VCaP (cell line): ENCODE results near the gene BICD2.

Experiments
- H3K27ac ChIP-seq: fragments of 450-650 bp; 2 replicates; pipeline ENCODE4 v1.5.1; 2017
- TF ChIP-seq, protein P1 (sequence below): fragments of 450-650 bp; conservative IDR thresholded peaks from 2 replicates; pipeline ENCODE4 v1.5.1; 2017; ENCODE audit warnings: mild to moderate bottlenecking, moderate library complexity

BICD2 gene

DNA sequence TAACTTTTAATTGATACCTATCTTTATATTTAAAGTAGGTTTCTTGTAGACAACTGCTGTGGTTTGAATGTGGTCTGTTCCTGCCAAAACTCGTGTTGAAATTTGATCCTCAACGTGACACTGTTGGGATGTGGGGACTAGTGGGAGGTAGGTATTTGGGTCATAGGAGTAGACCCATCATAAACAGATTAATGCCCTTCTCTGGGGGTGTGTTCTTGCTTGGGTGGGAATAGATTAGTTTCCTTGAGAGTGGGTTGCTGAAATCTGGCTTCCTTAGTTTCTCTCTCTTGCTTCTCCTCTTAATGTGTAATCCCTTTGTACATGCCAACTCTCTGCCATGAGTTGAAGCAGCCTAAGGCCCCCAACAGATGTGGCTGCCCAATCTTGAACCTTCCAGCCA is 60.1 kb downstream of the BICD2 start:
- TF ChIP-seq, protein P1, sequence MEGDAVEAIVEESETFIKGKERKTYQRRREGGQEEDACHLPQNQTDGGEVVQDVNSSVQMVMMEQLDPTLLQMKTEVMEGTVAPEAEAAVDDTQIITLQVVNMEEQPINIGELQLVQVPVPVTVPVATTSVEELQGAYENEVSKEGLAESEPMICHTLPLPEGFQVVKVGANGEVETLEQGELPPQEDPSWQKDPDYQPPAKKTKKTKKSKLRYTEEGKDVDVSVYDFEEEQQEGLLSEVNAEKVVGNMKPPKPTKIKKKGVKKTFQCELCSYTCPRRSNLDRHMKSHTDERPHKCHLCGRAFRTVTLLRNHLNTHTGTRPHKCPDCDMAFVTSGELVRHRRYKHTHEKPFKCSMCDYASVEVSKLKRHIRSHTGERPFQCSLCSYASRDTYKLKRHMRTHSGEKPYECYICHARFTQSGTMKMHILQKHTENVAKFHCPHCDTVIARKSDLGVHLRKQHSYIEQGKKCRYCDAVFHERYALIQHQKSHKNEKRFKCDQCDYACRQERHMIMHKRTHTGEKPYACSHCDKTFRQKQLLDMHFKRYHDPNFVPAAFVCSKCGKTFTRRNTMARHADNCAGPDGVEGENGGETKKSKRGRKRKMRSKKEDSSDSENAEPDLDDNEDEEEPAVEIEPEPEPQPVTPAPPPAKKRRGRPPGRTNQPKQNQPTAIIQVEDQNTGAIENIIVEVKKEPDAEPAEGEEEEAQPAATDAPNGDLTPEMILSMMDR: no peak
- no peak overlapping the region for H3K27ac ChIP-seq

DNA sequence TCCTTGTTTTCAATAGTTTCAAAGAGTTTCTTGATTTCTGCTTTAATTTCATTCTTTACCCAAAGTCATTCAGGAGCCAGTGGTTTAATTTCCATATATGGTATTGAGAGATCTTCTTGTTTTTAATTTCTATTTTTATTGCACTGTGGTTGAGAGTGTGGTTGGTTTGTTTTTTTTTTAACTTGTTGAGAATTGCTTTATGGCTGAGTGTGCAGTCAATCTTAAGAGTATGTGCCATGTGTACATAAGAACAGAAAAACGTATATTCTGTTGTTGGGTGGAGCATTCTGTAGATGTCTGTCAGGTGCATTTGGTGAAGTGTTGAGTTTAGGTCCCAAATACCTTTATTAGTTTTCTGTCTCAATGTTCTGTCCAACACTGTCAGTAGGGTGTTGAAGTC is 68.0 kb downstream of the BICD2 start:
- H3K27ac ChIP-seq: no peak overlapping the region
- TF ChIP-seq, protein P1: no peak

DNA sequence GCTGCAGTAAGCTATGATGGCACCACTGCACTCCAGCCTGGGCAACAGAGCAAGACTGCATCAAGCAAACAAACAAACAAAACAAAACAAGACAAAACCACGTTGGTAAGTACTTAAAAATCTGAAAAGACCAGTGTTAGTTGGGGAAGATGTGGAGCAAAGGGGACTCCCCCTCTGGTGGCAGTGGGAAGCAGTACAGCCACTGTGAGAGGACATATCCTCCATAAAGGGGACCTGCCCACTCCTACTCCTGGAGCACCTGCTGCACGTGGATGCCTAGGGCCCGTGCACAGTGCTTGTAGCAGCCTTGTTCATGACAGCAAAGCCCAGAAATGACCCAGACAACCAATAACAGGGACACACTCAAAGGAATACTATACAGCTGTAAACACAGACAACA is 77.7 kb downstream of the BICD2 start:
- TF ChIP-seq, protein P1: no peak; the same call in 1 of the 2 replicates
- H3K27ac ChIP-seq: no peak overlapping the region

DNA sequence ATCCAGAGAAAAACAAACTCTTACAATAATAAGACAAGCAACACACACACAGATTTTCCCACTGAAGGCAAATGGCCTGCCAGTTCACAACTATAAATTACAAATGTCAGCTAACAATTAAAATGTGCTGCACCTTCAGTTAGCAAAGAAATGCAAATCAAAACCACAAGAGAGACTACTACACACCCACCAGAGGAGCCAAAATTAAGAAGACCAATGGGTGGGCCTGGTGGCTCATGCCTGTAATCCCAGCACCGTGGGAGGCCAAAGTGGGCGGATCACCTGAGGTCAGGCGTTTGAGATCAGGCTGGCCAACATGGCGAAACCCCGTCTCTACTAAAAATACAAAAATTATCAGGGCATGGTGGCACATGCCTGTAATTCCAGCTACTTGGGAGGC is 79.6 kb downstream of the BICD2 start:
- TF ChIP-seq, protein P1: no peak

DNA sequence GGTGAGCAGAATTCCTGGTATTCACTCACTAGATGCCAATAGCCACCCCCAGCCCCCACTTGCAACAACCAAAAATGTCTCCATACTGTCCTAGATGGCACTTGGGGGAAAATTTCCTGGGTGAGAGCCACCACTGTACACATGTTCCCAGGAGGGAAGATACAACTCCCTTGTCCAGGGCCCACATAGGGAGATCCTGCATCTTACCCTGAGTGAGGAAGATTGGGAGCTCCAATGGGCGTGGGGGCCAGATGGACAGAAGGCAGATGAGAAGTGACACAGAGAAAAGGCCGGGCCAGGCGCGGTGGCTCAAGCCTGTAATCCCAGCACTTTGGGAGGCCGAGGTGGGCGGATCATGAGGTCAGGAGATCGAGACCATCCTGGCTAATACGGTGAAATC is 82.4 kb downstream of the BICD2 start:
- TF ChIP-seq, protein P1: no peak
- H3K27ac ChIP-seq: no peak overlapping the region

More for the DNA sequence above, 79.6 kb downstream of the BICD2 start:
- H3K27ac ChIP-seq: no peak overlapping the region

DNA sequence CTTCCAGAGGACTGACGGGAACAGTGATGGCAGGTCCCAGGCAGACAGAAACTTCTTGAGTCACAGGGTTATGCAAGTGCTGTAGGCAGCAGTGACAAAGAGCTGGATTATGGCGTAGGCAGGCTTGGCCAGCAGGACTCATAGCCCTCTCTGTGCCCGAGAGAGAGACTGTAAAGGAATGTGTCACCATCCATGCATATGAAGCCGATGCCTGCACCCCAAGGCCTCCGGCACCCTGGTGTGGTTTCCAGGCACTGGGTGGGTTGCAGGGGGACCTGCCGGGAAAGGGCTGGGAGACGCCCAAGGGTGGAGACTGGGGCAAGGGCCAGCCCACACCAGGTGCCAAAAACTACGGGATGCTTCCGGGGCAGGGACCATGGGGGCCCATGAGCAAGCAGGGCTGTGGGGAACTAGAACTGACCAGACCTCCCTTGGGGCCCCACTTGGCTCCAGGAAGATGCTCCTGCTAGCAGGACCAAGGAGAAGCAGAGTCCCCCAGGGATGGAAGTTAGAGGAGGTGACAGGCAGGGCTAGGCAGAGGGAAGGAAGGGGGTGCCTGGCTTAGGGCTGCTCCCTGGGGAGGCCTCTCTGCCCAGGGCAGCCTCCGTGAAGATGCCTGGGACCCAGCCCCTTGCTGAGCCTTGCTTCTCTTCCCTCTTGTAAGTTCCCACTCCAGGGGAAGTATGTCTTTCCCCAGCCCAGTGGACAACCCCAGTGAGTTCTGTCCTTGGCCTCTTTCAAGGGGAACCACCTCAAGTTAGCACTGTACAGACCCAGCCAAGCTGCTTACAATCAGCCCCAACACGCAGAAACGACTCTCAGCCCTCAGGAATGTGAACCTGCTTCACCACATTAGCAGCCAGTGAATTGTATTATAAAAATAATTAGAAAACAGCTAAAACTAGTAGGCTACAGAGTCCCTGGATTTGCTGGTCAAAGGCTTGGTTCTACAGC is 84.2 kb downstream of the BICD2 start:
- no peak overlapping the region for H3K27ac ChIP-seq
- TF ChIP-seq, protein P1: no peak

DNA sequence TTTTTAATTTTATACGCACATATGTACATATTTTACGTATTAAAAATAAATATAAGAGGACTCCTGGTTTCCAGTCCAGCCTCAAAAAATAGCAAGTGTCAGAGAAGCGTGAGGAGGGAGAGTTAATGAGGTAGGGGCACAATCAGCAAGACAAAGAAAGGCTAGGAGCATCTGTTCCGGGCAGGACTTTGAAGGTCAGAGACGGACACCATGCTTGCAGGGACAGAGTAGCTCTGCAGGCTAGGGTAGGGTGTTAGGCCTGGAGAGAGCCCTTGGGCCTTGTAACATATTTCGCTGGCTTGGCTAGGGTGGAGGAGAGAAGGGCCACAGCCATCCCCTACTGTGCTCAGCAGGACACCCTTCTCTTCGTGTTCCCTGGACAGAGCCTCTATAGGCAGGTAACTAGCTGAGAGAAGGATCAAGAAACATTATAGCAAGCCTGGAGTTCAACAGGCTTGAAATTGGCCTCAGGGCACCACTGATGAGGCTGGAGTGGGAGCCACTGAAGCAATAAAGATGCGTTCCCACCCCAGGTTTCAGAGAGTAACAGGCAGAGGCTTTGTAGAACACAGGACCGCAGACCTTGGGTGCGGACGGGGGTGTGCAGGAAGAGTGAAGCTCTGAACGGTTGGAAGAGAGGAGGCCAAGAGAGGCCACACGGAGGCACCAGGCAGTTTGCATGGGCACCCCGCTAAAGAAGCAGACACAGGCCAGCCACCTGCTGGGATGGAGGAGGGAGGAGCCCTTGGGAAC is 85.0 kb downstream of the BICD2 start:
- H3K27ac ChIP-seq: no peak overlapping the region
- TF ChIP-seq, protein P1: no peak
